ENCODE measurements around the gene PCGF1. TPM values are rescaled to one million over a fixed set of nuclear protein-coding genes. Genes with fewer than 3 reads are reported as not detected.

The PCGF1 gene
- total RNA-seq, 1 experiment from 2014 or later: 44.8 TPM

- Histone ChIP-seq H3K9ac (ENCODE audit: low read length) (no peak overlapping the region), H3K9me3 (ENCODE audit: low read length) (no peaks in the 10 kb centered on the region), H3K4me3 (ENCODE audit: low read length) (no peak overlapping the region), H3K27me3 (ENCODE audit: low read length) (no peaks in the 10 kb centered on the region), H3K36me3 (ENCODE audit: insufficient read depth, low read length) (peaks cover 31% of the 10 kb centered on the region), H3K79me2 (ENCODE audit: low read length) (peaks cover 31% of the 10 kb centered on the region), H3K9me2 (replicated peaks; ENCODE audit: insufficient read depth, low read length) (no peaks in the 10 kb centered on the region), H2AFZ (ENCODE audit: low read length) (no peak overlapping the region), H3K4me2 (ENCODE audit: low read depth, low read length, poor library complexity, severe bottlenecking) (peak overlapping the region; percentile 7), H3K27ac (ENCODE audit: low read length) (no peak overlapping the region), H4K20me1 (ENCODE audit: insufficient read depth, low read depth, low read length) (peaks cover 13% of the 10 kb centered on the region; the same call in 1 of the 2 replicates), H3K4me1 (ENCODE audit: low read length) (peaks cover 38% of the 10 kb centered on the region)
- no peak for DNase-seq
Observed at GRCh38 chr2:74526649-74527230, 19.2 kb upstream of the PCGF1 start.

- Histone ChIP-seq H4K20me1 (ENCODE audit: insufficient read depth, low read depth, low read length) (peaks cover 13% of the 10 kb centered on the region; the same call in 1 of the 2 replicates), H3K4me3 (ENCODE audit: low read length) (no peak within 1 kb of the TSS), H3K4me1 (ENCODE audit: low read length) (peaks cover 30% of the 10 kb centered on the region), H3K9me2 (replicated peaks; ENCODE audit: insufficient read depth, low read length) (no peaks in the 10 kb centered on the region), H2AFZ (ENCODE audit: low read length) (no peak within 1 kb of the TSS), H3K27me3 (ENCODE audit: low read length) (no peaks in the 10 kb centered on the region), H3K36me3 (ENCODE audit: insufficient read depth, low read length) (peaks cover 31% of the 10 kb centered on the region), H3K4me2 (ENCODE audit: low read depth, low read length, poor library complexity, severe bottlenecking) (peak within 1 kb of the TSS; percentile 7), H3K9ac (ENCODE audit: low read length) (no peak within 1 kb of the TSS), H3K27ac (ENCODE audit: low read length) (no peak within 1 kb of the TSS), H3K9me3 (ENCODE audit: low read length) (no peaks in the 10 kb centered on the region), H3K79me2 (ENCODE audit: low read length) (peaks cover 31% of the 10 kb centered on the region)
- DNase-seq: peak; percentile 92
Observed at GRCh38 chr2:74525717-74526648, 18.5 kb upstream of the PCGF1 start, which contains the start of gene DQX1. Gene DQX1, minus strand, starts transcription at chr2:74526231. Its CDS starts 502 bp downstream, at chr2:74525729.

GRCh38 chr2:74524955-74525716 lies 17.6 kb upstream of the PCGF1 start:
- no peaks in the 10 kb centered on the region for H3K27me3 ChIP-seq (ENCODE audit: low read length)
- H4K20me1 ChIP-seq (ENCODE audit: insufficient read depth, low read depth, low read length): peaks cover 13% of the 10 kb centered on the region; the same call in 1 of the 2 replicates
- H3K27ac ChIP-seq (ENCODE audit: low read length): no peak overlapping the region
- peaks cover 24% of the 10 kb centered on the region for H3K4me1 ChIP-seq (ENCODE audit: low read length)
- H3K4me2 ChIP-seq (ENCODE audit: low read depth, low read length, poor library complexity, severe bottlenecking): no peak overlapping the region
- no peak overlapping the region for H3K9ac ChIP-seq (ENCODE audit: low read length)
- no peak overlapping the region for H2AFZ ChIP-seq (ENCODE audit: low read length)
- peaks cover 23% of the 10 kb centered on the region for H3K79me2 ChIP-seq (ENCODE audit: low read length)
- H3K36me3 ChIP-seq (ENCODE audit: insufficient read depth, low read length): peaks cover 31% of the 10 kb centered on the region
- no peaks in the 10 kb centered on the region for H3K9me2 ChIP-seq (replicated peaks; ENCODE audit: insufficient read depth, low read length)
- no peak for DNase-seq
- H3K4me3 ChIP-seq (ENCODE audit: low read length): no peak overlapping the region
- H3K9me3 ChIP-seq (ENCODE audit: low read length): no peaks in the 10 kb centered on the region

DNA sequence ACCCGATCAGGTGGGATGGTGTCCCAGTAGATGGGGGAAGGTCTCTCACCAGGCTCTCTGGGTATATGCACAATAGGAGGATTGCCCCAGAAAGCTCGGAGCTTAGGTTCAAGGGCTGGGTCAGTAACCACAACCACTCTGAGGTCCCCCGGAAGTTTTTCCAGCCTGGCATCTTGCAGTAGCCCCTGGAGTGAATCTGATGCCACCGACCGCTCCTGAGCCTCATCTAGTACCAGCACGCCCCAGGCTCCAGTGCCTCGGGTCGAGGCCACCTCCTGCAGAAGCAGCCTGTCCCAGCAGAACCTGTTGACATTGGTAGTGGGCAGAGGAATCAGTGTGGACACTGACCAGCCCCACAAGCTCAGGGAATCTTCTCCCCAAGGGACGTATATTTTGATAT lies 16.5 kb upstream of the PCGF1 start:
- Histone ChIP-seq H3K9me3 (ENCODE audit: low read length) (no peaks in the 10 kb centered on the region), H4K20me1 (ENCODE audit: insufficient read depth, low read depth, low read length) (peaks cover 13% of the 10 kb centered on the region; the same call in 1 of the 2 replicates), H3K36me3 (ENCODE audit: insufficient read depth, low read length) (peaks cover 31% of the 10 kb centered on the region), H3K79me2 (ENCODE audit: low read length) (peaks cover 15% of the 10 kb centered on the region), H3K4me3 (ENCODE audit: low read length) (no peak overlapping the region), H3K4me1 (ENCODE audit: low read length) (peaks cover 24% of the 10 kb centered on the region), H2AFZ (ENCODE audit: low read length) (no peak overlapping the region), H3K27ac (ENCODE audit: low read length) (no peak overlapping the region), H3K4me2 (ENCODE audit: low read depth, low read length, poor library complexity, severe bottlenecking) (no peak overlapping the region), H3K27me3 (ENCODE audit: low read length) (no peaks in the 10 kb centered on the region), H3K9ac (ENCODE audit: low read length) (no peak overlapping the region), H3K9me2 (replicated peaks; ENCODE audit: insufficient read depth, low read length) (no peaks in the 10 kb centered on the region)
- DNase-seq: no peak

DNA sequence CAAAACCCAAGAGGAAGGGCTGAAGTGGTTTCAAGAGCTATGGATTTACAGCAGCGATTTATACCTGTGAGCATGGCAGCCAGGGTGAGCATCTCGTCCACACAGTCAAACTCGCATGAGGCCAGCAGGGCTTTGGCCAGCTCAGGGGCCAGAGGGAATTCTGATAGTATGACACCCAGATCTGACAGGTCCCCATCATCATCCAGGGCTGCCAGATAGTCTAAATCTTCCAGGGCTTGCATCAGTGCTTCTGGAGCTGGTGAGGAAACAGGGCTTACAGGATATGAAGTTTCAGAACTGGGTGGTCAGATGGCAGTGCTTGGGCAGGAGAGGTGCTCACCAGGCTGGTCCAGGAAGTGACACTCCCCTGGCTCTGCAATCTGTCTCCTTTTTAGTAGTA lies 15.0 kb upstream of the PCGF1 start:
- H3K79me2 ChIP-seq (ENCODE audit: low read length): peaks cover under 1% of the 10 kb centered on the region; the same call in 1 of the 2 replicates
- H4K20me1 ChIP-seq (ENCODE audit: insufficient read depth, low read depth, low read length): peaks cover under 1% of the 10 kb centered on the region; the same call in 1 of the 2 replicates
- H3K9me3 ChIP-seq (ENCODE audit: low read length): no peaks in the 10 kb centered on the region
- no peak for DNase-seq
- no peak overlapping the region for H3K4me3 ChIP-seq (ENCODE audit: low read length)
- no peak overlapping the region for H2AFZ ChIP-seq (ENCODE audit: low read length)
- H3K27me3 ChIP-seq (ENCODE audit: low read length): no peaks in the 10 kb centered on the region
- H3K36me3 ChIP-seq (ENCODE audit: insufficient read depth, low read length): peaks cover 23% of the 10 kb centered on the region
- H3K9me2 ChIP-seq (replicated peaks; ENCODE audit: insufficient read depth, low read length): no peaks in the 10 kb centered on the region
- peaks cover 12% of the 10 kb centered on the region for H3K4me1 ChIP-seq (ENCODE audit: low read length)
- H3K27ac ChIP-seq (ENCODE audit: low read length): no peak overlapping the region
- H3K4me2 ChIP-seq (ENCODE audit: low read depth, low read length, poor library complexity, severe bottlenecking): no peak overlapping the region
- no peak overlapping the region for H3K9ac ChIP-seq (ENCODE audit: low read length)

DNA sequence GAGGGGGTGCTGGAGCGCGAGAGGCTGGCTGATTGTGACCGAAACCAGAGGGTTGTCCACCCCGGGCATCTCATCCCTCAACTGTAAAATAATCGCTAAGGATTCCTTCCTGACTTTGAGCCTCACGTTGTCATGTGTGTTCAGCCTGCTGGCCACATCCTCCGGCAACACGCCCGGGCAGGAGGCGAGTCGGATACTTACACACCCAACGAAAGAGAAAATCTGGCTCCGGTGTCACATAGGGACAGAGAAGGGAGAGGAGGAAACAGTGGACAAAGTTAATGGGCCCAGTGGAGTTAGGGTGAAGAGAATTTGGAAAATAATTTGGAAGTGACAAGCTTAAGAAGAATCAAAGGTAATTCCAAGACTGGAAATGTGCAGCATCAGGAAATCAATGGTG lies 9.2 kb upstream of the PCGF1 start:
- no peak overlapping the region for H3K27ac ChIP-seq (ENCODE audit: low read length)
- no peak overlapping the region for H2AFZ ChIP-seq (ENCODE audit: low read length)
- no peak overlapping the region for H3K9ac ChIP-seq (ENCODE audit: low read length)
- H3K4me2 ChIP-seq (ENCODE audit: low read depth, low read length, poor library complexity, severe bottlenecking): no peak overlapping the region
- no peaks in the 10 kb centered on the region for H3K9me3 ChIP-seq (ENCODE audit: low read length)
- no peaks in the 10 kb centered on the region for H3K79me2 ChIP-seq (ENCODE audit: low read length)
- no peaks in the 10 kb centered on the region for H3K9me2 ChIP-seq (replicated peaks; ENCODE audit: insufficient read depth, low read length)
- H4K20me1 ChIP-seq (ENCODE audit: insufficient read depth, low read depth, low read length): no peaks in the 10 kb centered on the region
- no peaks in the 10 kb centered on the region for H3K36me3 ChIP-seq (ENCODE audit: insufficient read depth, low read length)
- H3K4me3 ChIP-seq (ENCODE audit: low read length): no peak overlapping the region
- H3K27me3 ChIP-seq (ENCODE audit: low read length): no peaks in the 10 kb centered on the region
- DNase-seq: no peak
- H3K4me1 ChIP-seq (ENCODE audit: low read length): peaks cover 5% of the 10 kb centered on the region

- H2AFZ ChIP-seq (ENCODE audit: low read length): no peak overlapping the region
Observed at GRCh38 chr2:74515981-74516633, 8.6 kb upstream of the PCGF1 start.

More at GRCh38 chr2:74515981-74516633, 8.6 kb upstream of the PCGF1 start:
- Histone ChIP-seq H4K20me1 (ENCODE audit: insufficient read depth, low read depth, low read length) (no peaks in the 10 kb centered on the region), H3K9me3 (ENCODE audit: low read length) (no peaks in the 10 kb centered on the region), H3K4me1 (ENCODE audit: low read length) (peaks cover 5% of the 10 kb centered on the region), H3K79me2 (ENCODE audit: low read length) (no peaks in the 10 kb centered on the region), H3K9ac (ENCODE audit: low read length) (no peak overlapping the region), H3K36me3 (ENCODE audit: insufficient read depth, low read length) (no peaks in the 10 kb centered on the region), H3K4me2 (ENCODE audit: low read depth, low read length, poor library complexity, severe bottlenecking) (no peak overlapping the region), H3K9me2 (replicated peaks; ENCODE audit: insufficient read depth, low read length) (no peaks in the 10 kb centered on the region), H3K4me3 (ENCODE audit: low read length) (no peak overlapping the region), H3K27me3 (ENCODE audit: low read length) (no peaks in the 10 kb centered on the region), H3K27ac (ENCODE audit: low read length) (no peak overlapping the region)
- DNase-seq: no peak

Measured in Karpas-422 (cell line).